ENCODE measurements around the gene CBL. TPM values are rescaled to one million over a fixed set of nuclear protein-coding genes. Genes with fewer than 3 reads are reported as not detected.

Gene CBL
- total RNA-seq, 1 experiment from 2014 or later, result 56.4 TPM

GRCh38 chr11:119316016-119316728 is 110.0 kb downstream of the CBL start:
- H3K36me3 Mint-ChIP-seq (ENCODE audit: insufficient read depth in 1 of 3, low read depth in 3 of 3), result peaks cover 0 to 19% (median 6%) of the 10 kb centered on the region in 3 experiments; a peak in 4 of 7 replicates
- Histone ChIP-seq H2AK5ac (ENCODE audit: insufficient read length, low read length) (no peak overlapping the region), H4K20me1 (ENCODE audit: control insufficient read depth, insufficient read depth, insufficient read length) (no peaks in the 10 kb centered on the region), H2BK20ac (ENCODE audit: low read depth, low read length, poor library complexity, severe bottlenecking) (no peak overlapping the region), H3K9me3 (ENCODE audit: control insufficient read depth, low read depth, low read length) (no peaks in the 10 kb centered on the region), H4K91ac (ENCODE audit: insufficient read length, low read depth, low read length) (no peak overlapping the region), H3K14ac (ENCODE audit: insufficient read depth, low read length) (no peak overlapping the region), H2BK5ac (ENCODE audit: insufficient read length, low read length) (no peak overlapping the region), H3K4me2 (ENCODE audit: insufficient read depth, insufficient read length, low read length) (peak overlapping the region; percentile 77), H3K23ac (ENCODE audit: insufficient read length, low read depth, low read length) (no peak overlapping the region), H3K23me2 (ENCODE audit: insufficient read length, low read depth, low read length, poor library complexity, severe bottlenecking) (peaks cover 30% of the 10 kb centered on the region), H3K4me1 (ENCODE audit: insufficient read depth, low read length) (peaks cover 15% of the 10 kb centered on the region; the same call in 1 of the 2 replicates), H3K27me3 (ENCODE audit: insufficient read depth, low read length) (peaks cover 9% of the 10 kb centered on the region; the same call in 1 of the 2 replicates), H2BK15ac (ENCODE audit: low read depth, low read length) (no peak overlapping the region), H2AFZ (ENCODE audit: low read length) (no peak overlapping the region), H3K9ac (ENCODE audit: extremely low read depth, insufficient read length, low read length) (no peak overlapping the region), H3K56ac (ENCODE audit: insufficient read length, low read depth, low read length) (no peak overlapping the region), H3K79me2 (ENCODE audit: insufficient read depth, low read length) (no peaks in the 10 kb centered on the region), H2BK12ac (ENCODE audit: insufficient read length, low read depth, low read length) (no peak overlapping the region), H2BK120ac (ENCODE audit: low read depth, low read length, poor library complexity, severe bottlenecking) (no peak overlapping the region), H4K5ac (ENCODE audit: insufficient read length, low read depth, low read length) (no peak overlapping the region), H3K18ac (ENCODE audit: insufficient read length, low read depth, low read length) (no peak overlapping the region), H4K8ac (replicated peaks; ENCODE audit: insufficient read length, low read depth, low read length) (no peak overlapping the region), H3K27ac (ENCODE audit: insufficient read length, low read depth, low read length) (no peak overlapping the region), H3K79me1 (ENCODE audit: insufficient read depth, low read depth, low read length, poor library complexity, severe bottlenecking) (no peaks in the 10 kb centered on the region), H3K4ac (ENCODE audit: low read depth, low read length) (no peak overlapping the region), H3T11ph (ENCODE audit: low read length) (no peak overlapping the region)
- no peak for TF ChIP-seq CTCF (conservative IDR thresholded peaks at IDR 0.05)
- H3K27ac Mint-ChIP-seq, result no peak overlapping the region
- WGBS (ENCODE audit: extremely low coverage, insufficient read length, low lambda C conversion rate), result no CpG with 5 or more reads among the region's 46 CpGs
- H3K4me1 Mint-ChIP-seq, result peaks cover 38 to 45% of the 10 kb centered on the region in 2 experiments
- H3K27me3 Mint-ChIP-seq (ENCODE audit: low read depth), result peaks cover 38% of the 10 kb centered on the region
- DNase-seq, result no peak
- no peaks in the 10 kb centered on the region for H3K9me3 Mint-ChIP-seq
- H3K4me3 Mint-ChIP-seq, result peak overlapping the region; percentile 66 to 77

Data from H9 (cell line).